GM21723 (cell line): ENCODE results near the gene TEX38.
"Not testable (repeated sequence)": the region's sequence is repeated elsewhere in the genome, so short reads cannot be mapped to it uniquely, and the experiment has no call there.

Source experiments
- ATAC-seq: cut with Tn5 transposase; IDR thresholded peaks from one replicate; pipeline ENCODE4 v1.9.1; 2021; ENCODE audit warnings: mild to moderate bottlenecking, moderate library complexity; ENCODE audit not compliant: unreplicated experiment

Gene TEX38

GRCh38 chr1:46671554-46671953 is at the start of gene TEX38:
TEX38 (plus strand) TSS chr1:46671854; CDS start chr1:46671935, 81 bp downstream.
- no peak for ATAC-seq

DNA sequence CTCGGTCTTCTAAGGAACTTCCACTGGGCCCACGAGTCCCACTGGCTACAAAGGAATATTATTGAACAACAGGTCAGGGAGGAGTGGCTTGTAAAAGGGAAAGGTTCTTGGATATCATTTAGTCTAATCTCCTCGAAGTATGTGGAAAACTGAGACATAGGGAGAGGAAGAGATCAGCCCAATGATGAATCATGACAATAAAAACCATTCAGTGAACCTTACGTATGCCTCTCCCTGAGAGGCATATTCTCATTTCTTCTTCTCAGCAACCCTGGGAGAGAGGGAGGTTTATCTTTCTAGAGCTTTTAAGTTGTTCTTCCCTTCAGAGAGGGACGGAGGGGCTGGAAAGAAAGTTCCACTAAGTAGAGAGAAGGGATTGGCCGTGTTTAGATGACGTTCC is 49.7 kb upstream of the TEX38 start:
- ATAC-seq: no peak

DNA sequence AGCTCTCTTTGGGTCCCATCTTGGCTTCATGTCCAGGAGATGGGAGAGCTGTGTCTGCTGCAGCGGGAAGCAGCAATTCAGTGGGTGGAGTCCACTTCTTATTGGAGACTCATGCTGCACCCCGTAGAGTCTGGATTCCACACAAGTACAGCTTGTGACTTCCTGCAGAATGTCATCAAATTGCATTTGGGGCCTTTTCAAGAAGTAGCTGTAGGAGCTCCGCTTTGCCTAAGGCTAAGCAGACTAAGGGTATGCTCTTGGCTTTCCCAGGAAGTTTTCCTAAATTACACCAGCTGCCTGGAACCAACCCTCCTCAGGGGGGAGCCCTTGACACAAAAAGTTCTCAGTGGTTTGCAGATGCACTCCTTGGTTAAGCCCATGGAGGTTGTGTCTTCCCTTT is 49.3 kb upstream of the TEX38 start:
- no peak for ATAC-seq

DNA sequence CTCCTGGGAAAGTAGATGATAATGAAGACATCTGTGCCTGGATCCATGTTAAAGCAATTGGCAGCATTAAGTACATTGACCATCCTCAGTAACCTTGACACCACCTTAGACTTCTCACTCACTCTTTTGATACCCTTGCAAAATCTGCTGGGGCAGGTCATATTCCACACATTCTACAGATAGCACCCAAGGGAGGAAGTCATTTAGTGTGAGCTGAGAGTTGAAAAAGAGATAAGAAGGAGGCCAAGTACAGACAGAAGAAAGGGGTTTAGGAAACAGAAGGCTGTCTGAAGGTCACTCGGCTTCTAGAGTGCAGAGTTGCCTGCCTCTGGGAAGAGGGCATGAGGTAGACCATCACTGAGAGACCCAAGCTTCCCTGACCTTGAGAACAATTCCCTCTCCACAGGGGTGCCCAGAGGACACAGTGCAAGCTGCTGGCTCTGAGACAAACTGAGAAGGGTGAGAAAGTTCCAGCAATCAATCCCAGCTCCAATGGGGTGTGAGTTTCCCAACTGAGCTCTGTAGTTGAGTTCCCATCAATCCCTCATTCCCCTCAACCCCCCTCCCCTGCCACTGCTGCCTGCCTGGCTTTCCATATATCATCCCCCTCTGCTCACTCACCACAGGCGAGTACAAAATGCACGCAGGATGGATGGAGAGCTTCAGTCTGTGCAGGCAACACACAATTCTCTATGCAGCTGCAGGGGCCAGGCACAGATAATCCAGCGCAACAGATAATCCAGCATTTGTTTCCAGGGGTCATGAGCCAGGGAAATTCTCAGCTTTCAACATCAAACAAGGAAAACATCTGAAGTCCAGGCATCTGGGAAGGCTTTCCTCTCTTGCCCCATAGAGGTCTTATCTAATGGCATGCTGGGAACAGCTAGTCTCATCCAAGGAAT is 47.7 kb upstream of the TEX38 start:
- ATAC-seq: no peak

GRCh38 chr1:46630719-46631118 is 40.9 kb upstream of the TEX38 start:
- ATAC-seq: no peak

DNA sequence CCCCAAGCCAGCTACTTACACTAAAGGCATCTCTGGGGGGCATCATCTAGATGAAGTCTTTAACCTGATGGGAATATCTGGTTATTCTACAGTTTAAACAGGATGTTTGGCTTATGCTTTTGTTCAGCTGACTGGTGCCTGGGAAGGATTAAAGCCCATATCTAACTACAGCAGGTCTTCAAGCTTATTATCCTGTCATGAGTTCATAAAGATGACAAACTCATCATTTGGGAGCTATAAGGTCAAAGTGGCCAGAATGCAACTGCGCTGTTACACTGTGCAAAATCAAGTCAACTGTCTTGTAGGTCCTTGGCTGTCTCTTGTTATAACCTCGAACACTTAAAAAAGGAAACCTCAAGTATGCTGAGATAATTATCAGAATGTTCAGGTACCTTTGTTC is 36.4 kb upstream of the TEX38 start:
- ATAC-seq: no peak

DNA sequence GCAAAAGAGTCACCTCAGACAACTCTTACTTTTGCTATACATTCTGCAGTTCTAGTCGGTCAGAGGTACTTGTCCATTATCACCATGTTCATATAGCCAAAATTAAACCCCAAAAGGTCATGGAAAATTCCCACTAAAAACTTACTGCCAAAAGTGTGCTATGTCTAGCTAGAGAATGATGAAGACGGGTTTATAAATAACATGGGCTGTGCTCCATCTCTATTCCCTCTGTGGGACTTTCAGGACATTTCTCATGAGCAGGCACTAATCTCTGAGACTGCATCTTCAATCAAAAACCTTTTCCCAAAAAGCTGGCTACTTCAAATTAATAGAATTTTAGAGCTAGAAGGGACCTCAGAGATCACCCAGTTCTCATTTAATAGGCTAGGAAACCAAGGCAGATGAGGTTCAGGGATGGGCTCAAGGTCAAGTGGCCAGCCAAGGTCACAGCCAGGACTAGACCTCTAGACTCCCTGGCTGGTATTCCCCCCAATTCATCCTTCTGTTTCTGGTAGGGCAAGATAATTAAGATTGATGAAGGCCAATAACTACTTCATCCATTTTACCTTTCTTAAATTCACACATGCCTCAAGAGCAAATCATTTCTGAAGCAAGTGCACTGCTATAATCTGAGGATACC is 34.1 kb upstream of the TEX38 start:
- ATAC-seq: no peak

GRCh38 chr1:46638921-46639320 is 32.7 kb upstream of the TEX38 start:
- no peak for ATAC-seq

DNA sequence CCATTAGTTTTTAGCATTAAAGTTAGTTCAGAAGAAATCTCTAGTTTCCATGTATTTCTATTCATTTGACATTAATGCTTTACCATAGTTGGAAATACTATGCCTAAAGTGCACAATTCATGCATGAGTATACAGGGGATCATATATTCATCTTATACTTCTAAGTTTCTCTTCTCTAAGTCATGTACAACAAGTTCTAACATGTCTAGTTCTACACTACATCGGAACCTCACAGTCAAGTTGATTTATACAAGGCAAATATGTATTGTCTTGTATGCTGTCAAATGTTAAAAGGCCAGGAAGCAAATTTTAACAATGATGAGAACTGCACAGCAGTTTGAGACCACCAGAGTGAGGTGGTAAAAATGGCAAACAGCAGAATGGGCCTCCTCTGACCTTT is 32.1 kb upstream of the TEX38 start:
- no peak for ATAC-seq

- no peak for ATAC-seq
Measured at GRCh38 chr1:46642115-46642680, 29.5 kb upstream of the TEX38 start.

GRCh38 chr1:46643368-46643775 is 28.3 kb upstream of the TEX38 start:
- ATAC-seq: no peak

DNA sequence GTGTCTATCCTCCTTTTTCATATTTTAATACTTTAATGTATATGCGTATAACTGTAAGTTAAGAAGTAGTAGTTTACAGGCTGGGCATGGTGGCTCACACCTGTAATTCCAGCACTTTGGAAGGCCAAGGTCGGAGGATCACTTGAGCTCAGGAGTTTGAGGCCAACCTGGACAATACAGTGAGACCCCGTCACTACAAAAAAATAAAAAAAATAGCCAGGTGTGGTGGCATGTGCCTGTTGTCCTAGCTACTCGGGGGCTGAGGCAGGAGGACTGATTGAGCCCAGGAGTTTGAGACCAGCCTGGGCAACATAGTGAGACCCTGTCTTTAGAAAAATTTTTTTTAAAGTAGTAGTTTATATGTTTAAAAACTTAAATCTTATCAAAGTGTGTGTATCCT is 25.8 kb upstream of the TEX38 start:
- no peak for ATAC-seq

- no peak for ATAC-seq
Measured at GRCh38 chr1:46646331-46646730, 25.3 kb upstream of the TEX38 start.

DNA sequence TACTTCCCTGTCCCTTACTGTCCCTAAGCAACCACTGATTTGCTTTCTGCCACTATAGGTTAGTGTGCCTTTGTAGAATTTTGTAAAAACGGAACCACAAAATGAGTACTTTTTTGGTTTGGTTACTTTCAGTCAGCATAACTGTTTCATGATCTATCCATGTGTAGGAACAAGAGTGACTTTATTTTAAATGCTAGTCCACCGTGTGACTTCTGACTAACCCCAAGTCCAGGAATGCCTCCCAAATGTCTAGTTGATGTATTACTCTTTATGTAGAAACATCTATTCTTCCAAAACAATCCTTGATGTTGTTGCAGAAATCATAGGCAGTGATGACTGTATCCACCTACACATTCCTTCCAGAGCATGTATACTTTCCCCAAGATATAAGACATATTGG is 24.8 kb upstream of the TEX38 start:
- no peak for ATAC-seq

DNA sequence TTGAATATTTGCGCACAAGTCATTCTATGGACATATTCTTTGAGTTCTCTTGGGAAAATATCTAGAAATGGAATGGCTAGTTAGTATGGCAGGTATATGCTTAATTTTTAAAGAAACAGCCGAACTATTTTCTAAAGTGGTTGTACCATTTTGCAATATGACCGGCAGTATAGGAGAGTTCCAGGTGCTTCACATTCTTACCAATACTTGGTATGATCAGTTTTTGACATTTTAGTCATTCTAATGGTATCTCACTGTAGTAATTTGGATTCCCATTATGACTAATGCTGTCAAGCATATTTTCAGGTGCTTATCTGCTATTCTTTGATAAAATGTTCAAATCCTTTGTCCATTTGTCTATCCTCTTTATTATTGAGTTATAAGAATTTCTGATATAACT is 24.0 kb upstream of the TEX38 start:
- ATAC-seq: no peak

DNA sequence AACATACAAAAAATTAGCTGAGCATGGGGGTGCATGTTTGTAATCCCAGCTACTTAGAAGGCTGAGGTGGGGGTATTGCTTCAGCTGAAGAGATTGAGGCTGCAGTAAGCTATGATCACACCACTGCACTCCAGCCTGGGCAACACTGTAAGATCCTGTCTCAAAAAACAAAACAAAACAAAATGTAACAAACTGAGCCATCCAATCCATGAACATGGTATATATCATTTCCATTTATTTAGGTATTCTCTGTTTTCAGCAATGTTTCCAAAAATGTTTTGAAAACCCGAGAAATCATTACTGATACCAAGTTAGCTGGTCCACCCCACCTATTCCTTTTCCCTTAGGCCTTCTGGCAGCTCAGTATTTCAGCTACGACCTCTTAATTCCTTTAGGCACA is 21.9 kb upstream of the TEX38 start:
- ATAC-seq: no peak

DNA sequence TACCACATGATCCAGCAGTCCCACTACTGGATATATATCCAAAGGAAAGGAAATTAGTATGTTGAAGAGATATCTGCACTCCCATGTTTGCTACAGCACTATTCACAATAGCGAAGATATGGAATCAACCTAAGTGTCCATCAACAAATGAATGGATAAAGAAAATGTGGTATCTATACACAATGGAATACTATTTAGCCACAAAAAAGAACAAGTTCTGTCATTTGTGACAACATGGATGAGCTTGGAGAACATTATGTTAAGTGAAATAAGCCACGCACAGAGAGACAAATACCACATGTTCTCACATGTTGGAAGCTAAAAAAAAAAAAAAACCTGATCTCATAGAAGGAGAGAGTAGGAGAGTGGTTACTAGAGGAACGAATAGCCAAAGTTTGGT is 21.2 kb upstream of the TEX38 start:
- ATAC-seq: no peak

DNA sequence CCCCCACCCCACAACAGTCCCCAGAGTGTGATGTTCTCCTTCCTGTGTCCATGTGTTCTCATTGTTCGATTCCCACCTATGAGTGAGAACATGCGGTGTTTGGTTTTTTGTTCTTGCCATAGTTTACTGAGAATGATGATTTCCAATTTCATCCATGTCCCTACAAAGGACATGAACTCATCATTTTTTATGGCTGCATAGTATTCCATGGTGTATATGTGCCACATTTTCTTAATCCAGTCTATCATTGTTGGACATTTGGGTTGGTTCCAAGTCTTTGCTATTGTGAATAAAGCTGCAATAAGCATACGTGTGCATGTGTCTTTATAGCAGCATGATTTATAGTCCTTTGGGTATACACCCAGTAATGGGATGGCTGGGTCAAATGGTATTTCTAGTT is 20.5 kb upstream of the TEX38 start:
- not testable (repeated sequence) for ATAC-seq

DNA sequence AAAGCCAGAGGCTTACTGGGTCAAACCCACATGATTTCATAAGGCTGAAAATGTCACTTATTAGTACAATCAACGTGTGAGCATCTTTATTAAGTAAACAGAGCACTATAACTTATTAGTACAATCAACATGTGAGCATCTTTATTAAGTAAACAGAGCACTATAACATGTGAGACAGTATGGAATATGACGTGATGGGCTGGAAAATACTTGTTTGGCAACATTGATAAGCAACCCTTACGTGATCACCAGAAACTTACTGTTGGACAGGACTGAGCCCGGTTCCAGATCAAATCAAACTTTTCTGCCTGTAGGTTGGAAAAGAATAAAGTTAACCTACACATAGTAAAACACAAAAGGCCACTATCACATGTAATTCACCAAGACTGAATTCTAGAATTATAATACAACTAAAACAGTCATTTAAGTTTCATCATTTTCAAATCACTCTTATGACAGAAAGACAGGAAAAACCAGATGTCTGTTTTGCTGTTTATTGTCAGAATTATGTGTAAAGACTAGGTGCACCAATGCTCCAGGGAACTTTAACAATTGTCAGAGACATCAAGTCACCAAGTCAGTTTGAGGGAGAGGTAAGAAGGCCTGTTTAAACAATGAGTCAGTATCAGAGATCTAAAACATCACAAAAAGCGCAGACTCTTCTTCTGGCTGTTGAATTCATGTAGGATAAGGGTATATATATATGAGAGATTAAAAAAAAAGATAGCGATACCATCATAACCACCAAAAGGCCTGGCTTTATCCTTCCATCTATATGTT is 19.1 kb upstream of the TEX38 start:
- ATAC-seq: no peak

- ATAC-seq: no peak
Measured at GRCh38 chr1:46653405-46653958, 18.2 kb upstream of the TEX38 start.

- ATAC-seq: no peak
Measured at GRCh38 chr1:46654012-46654411, 17.6 kb upstream of the TEX38 start.
